Stomach (tissue), 9 donors: ENCODE results near the gene DUSP8. TPM values are rescaled to one million over a fixed set of nuclear protein-coding genes. Genes with fewer than 3 reads are reported as not detected.
A peak's percentile ranks its signal among the peaks of the same experiment; 100 is the strongest.

Experiments
- DNase-seq, 2 donors: peaks; one replicate each; pipeline versions ENCODE4 v3.0.0 to v3.0.0-alpha.2; 2013 to 2019
- H3K27ac ChIP-seq, 5 donors: fragments of 200-600 bp in 4 of 5; sonication (generic) in 4 of 5; one replicate each; pipeline ENCODE4 v1.5.1; 2013 to 2019; ENCODE audit warnings: mild to moderate bottlenecking in 1 of 5, moderate library complexity in 1 of 5
- H3K27me3 ChIP-seq, 3 donors: fragments of 200-600 bp; sonication (generic); one replicate each; pipeline ENCODE4 v1.5.1; 2017 to 2019; ENCODE audit warnings: mixed run types in 1 of 3
- H3K36me3 ChIP-seq, 4 donors: fragments of 200-600 bp; sonication (generic); 1 replicate in 3 of 4; 2 replicates in 1 of 4; pipeline ENCODE4 v1.5.1; 2016 to 2019
- H3K4me1 ChIP-seq, 4 donors: fragments of 200-600 bp; sonication (generic); one replicate each; pipeline ENCODE4 v1.5.1; 2016 to 2019
- H3K4me3 ChIP-seq, 4 donors: fragments of 200-600 bp; sonication (generic) in 3 of 4; one replicate each; pipeline ENCODE4 v1.5.1; 2016 to 2019; ENCODE audit warnings: mild to moderate bottlenecking in 1 of 4
- H3K9me3 ChIP-seq, 4 donors: fragments of 200-600 bp; sonication (generic); one replicate each; pipeline ENCODE4 v1.5.1; 2016 to 2019
- EP300 ChIP-seq: sonication (generic); formaldehyde crosslinking; IDR thresholded peaks from one replicate; pipeline ENCODE4 v1.6.1; 2017; ENCODE audit warnings: antibody characterized with exemption
- POLR2A ChIP-seq, 4 donors: fragments of 450-650 bp; IDR thresholded peaks; one replicate each; pipeline ENCODE4 v1.6.1; 2016; ENCODE audit warnings: antibody characterized with exemption in 4 of 4, control low read depth in 2 of 4, mild to moderate bottlenecking in 1 of 4, moderate library complexity in 1 of 4
- POLR2AphosphoS5 ChIP-seq, 3 donors: sonication (generic); formaldehyde crosslinking; IDR thresholded peaks; one replicate each; pipeline ENCODE4 v1.6.1; 2016; ENCODE audit warnings: antibody characterized with exemption in 3 of 3
- WGBS, 5 donors: extraction: QIAGEN DNeasy Blood & Tissue Kit in 3 of 5; methylation state at CpG; one replicate each; pipeline versions ENCODE4 v1.1.5 to v1.1.7; 2013 to 2018; 5-methylcytosine and 5-hydroxymethylcytosine counted together
- intact Hi-C: fragments of 100-400 bp; cut with DNase I; formaldehyde crosslinking; loops from one replicate; pipeline ENCODE4 v1.15.1; 2023; ENCODE audit warnings: low total_unique reads
- polyA plus RNA-seq, 3 donors: library from polyadenylated mRNA; stranded (reverse); fragments of 200-250 nt; gene quantifications; one replicate each; pipeline ENCODE4 v1.2.3, GENCODE V29; 2013
- total RNA-seq, 5 donors: library from RNA; depleted of rRNA; stranded (reverse); fragments of >200 nt; gene quantifications; one replicate each; pipeline versions ENCODE4 v1.1.0 to v1.2.3, GENCODE V29; 2014 to 2016
- TF ChIP-seq, protein P1 (sequence below), 7 experiments: fragments of 450-650 bp in 4 of 7; fragments of 200-600 bp in 3 of 7; sonication (generic) in 3 of 7; IDR thresholded peaks; one replicate each; pipeline ENCODE4 v1.5.1; 2016 to 2019; ENCODE audit warnings: antibody characterized with exemption in 7 of 7, control low read depth in 2 of 7, mild to moderate bottlenecking in 1 of 7
- donor health status: healthy with polysubstance abuse.
- donor health status: Bipolar disorder and iron deficiency.
- donor health status: healthy.

The DUSP8 gene
- total and polyA plus RNA-seq, 8 donors, result 0.58 to 31.6 (median 2.6) TPM

DNA sequence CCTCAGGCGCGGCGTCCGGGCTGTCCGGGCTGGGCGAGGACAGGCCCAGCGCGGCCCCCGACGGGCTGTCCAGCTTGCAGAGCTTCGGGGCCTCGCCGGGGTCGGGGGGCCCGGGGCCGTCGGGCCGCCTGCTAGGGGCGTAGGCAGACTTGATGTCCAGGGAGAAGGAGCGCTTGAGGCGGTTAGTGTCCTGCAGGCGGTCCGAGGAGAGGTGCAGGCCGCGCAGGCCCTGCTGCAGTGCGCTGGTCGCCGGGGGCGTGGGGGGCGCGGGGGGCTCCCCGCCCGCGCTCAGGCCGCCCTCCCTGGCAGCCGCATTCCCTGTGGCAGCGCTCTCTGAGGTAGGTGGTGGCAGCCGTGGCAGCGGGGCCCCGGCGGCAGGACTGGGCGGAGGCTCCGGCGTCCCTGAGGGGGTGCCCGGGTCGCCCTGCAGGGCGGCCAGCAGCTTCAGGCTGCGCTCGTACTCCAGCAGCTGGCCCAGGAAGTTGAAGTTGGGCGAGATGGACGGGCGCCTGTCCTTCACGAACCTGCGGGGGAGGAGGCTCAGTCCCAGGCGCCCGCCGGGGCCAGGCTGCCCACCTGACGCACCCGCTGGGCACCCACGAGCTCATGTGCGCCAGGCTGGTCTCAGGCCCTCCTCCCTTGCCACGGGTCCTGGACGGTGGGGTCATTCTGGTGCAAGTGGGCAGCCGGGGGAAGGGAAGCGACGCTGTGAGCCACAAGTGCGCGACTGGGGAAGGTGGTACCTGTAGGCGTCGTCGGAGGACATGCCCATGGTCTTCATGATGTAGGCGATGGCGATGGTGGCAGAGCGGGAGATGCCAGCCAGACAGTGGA, 14.8 kb downstream of the DUSP8 start:
- intact Hi-C loops, result no loop called here
- Histone ChIP-seq H3K27me3 (peaks cover 0 to 36% (median 0%) of the 10 kb centered on the region in 3 donors), H3K27ac (peak overlapping the region; percentile 2 to 94 (median 88)), H3K9me3 (no peaks in the 10 kb centered on the region), H3K4me1 (peaks cover 30 to 64% (median 44%) of the 10 kb centered on the region in 4 donors), H3K4me3 (no peak overlapping the region), H3K36me3 (peaks cover 0 to 30% (median 12%) of the 10 kb centered on the region in 4 donors)
- 86 to 94% (median 88%) methylated on average over 33 to 74 of the region's 74 CpGs for WGBS, 5 donors
- TF ChIP-seq POLR2AphosphoS5 (IDR thresholded peaks at IDR 0.05) (no peak), EP300 (no peak), POLR2A (IDR thresholded peaks at IDR 0.05) (no peak)
- TF ChIP-seq, protein P1, sequence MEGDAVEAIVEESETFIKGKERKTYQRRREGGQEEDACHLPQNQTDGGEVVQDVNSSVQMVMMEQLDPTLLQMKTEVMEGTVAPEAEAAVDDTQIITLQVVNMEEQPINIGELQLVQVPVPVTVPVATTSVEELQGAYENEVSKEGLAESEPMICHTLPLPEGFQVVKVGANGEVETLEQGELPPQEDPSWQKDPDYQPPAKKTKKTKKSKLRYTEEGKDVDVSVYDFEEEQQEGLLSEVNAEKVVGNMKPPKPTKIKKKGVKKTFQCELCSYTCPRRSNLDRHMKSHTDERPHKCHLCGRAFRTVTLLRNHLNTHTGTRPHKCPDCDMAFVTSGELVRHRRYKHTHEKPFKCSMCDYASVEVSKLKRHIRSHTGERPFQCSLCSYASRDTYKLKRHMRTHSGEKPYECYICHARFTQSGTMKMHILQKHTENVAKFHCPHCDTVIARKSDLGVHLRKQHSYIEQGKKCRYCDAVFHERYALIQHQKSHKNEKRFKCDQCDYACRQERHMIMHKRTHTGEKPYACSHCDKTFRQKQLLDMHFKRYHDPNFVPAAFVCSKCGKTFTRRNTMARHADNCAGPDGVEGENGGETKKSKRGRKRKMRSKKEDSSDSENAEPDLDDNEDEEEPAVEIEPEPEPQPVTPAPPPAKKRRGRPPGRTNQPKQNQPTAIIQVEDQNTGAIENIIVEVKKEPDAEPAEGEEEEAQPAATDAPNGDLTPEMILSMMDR (IDR thresholded peaks at IDR 0.05), result no peak
- peak in 1 of 2 donors; percentile 8 for DNase-seq

DNA sequence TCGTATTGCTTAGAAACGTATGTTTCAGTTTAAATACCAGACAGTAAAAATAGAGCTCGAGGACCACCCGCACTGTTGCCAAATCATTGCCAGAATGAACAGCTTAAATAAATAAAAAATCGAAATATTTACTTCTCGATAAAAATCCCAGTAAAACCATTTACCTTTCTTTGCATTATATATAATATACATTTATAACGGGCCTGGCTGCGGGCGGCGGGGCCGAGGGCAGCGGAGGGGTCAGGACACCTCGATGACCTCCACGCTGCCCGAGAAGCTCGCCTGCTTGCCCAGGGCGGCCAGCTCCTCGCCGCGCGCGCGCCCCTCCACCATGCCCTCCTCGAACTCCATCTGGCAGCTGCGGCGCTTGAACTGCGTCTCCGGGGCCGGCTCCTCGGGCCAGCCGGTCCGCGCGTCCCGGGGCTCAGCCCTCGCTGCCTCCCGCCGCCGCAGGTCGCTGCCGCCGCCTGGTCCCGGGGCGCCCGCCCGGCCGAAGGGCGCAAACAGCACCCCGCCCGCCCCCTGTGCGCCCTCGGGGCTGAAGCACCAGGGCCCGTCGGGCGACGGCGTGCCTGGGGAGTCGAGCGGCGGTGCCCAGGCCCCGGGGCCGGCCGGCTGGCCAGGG, 15.7 kb downstream of the DUSP8 start:
- Histone ChIP-seq H3K27me3 (peaks cover 0 to 40% (median 0%) of the 10 kb centered on the region in 3 donors), H3K9me3 (no peaks in the 10 kb centered on the region), H3K4me1 (peaks cover 30 to 64% (median 44%) of the 10 kb centered on the region in 4 donors), H3K27ac (peak overlapping the region in 1 of 5 donors; percentile 49), H3K36me3 (peaks cover 0 to 22% (median 9%) of the 10 kb centered on the region in 4 donors), H3K4me3 (no peak overlapping the region)
- WGBS, 5 donors, result 67 to 78% (median 76%) methylated on average over 21 to 63 of the region's 63 CpGs
- peak in 1 of 2 donors; percentile 20 for DNase-seq
- intact Hi-C loops, result no loop called here
- TF ChIP-seq EP300 (no peak), POLR2A (IDR thresholded peaks at IDR 0.05) (no peak)

DNA sequence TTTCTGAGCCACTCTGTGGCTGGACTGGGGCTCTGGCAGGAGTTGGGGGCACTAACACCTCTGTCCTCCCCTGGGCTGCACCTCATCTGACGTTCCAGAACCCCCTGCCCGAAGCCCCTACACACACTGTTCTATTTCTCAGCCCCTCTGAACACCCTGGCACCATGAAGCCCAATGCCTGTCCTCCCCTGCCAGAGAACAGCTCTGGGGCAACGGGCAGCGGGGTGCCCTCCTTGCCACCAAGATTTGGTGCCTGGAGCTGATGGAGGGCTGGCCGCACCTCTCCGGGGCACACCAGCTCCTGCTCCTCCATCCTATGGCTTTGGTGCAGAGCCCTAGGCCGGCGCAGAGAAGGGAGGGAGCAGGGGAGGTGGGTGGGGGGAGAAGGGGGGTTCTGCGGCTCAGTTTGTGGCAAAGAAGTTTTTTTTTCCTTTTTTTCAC, 16.3 kb downstream of the DUSP8 start:
- TF ChIP-seq EP300, result no peak
- TF ChIP-seq, protein P1 (IDR thresholded peaks at IDR 0.05), result no peak
- no peak for TF ChIP-seq POLR2A (IDR thresholded peaks at IDR 0.05)
- TF ChIP-seq POLR2AphosphoS5 (IDR thresholded peaks at IDR 0.05), result no peak
- DNase-seq, result no peak

DNA sequence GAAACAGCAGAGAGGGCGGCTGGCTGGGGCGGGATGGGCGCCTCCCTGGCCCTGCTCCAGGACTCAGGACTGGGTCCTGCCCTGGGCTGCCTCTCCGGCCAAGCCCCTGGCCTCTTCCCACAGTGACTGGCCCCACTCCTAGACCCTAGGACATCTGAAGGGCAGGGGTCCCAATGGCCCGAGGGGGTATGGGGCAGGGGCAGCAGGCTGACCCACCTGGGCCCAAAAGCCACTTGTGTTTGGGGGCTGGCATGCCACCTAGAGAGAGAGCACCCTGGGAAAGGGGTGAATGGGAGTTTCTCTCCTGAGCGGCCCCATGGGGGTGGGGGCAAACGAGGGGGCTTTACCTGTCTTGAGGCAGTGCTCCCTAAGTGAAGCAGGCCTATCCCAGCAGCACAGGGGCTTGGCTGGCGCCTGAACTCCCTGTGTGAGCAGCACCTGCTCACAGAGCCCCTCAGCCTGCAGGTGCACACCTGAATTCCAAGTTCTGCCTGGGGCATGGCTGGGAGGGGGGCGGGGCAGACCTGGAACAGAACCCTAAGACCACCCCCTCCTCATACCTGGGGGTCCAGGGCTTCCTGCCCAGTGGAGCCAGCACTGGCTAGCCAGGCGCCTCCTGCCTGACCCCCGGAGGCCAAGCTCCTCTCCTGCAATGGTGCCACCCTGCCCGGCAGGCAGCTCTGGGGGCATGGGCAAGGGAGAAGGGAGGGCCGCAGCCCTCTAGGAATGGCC, 16.9 kb downstream of the DUSP8 start:
- peak in 1 of 2 donors; percentile 21 for DNase-seq
- WGBS, 5 donors, result 52 to 74% (median 57%) methylated on average over 9 to 13 of the region's 13 CpGs

More for the DNA sequence above, 16.3 kb downstream of the DUSP8 start:
- H3K27ac ChIP-seq, result peak overlapping the region in 1 of 5 donors; percentile 49
- WGBS, 5 donors, result 82 to 91% (median 89%) methylated on average over 5 to 9 of the region's 9 CpGs
- H3K36me3 ChIP-seq, result peaks cover 0 to 15% (median 9%) of the 10 kb centered on the region in 4 donors
- peaks cover 30 to 64% (median 44%) of the 10 kb centered on the region in 4 donors for H3K4me1 ChIP-seq
- intact Hi-C loops, result no loop called here
- H3K9me3 ChIP-seq, result no peaks in the 10 kb centered on the region
- H3K27me3 ChIP-seq, result peaks cover 0 to 40% (median 0%) of the 10 kb centered on the region in 3 donors
- no peak overlapping the region for H3K4me3 ChIP-seq

More for the DNA sequence above, 16.9 kb downstream of the DUSP8 start:
- Histone ChIP-seq H3K4me3 (no peak overlapping the region), H3K27ac (peak overlapping the region in 1 of 5 donors; percentile 49), H3K4me1 (peaks cover 26 to 58% (median 42%) of the 10 kb centered on the region in 4 donors), H3K27me3 (peaks cover 0 to 40% (median 0%) of the 10 kb centered on the region in 3 donors), H3K9me3 (no peaks in the 10 kb centered on the region), H3K36me3 (peaks cover 0 to 10% (median 8%) of the 10 kb centered on the region in 4 donors)
- TF ChIP-seq POLR2AphosphoS5 (IDR thresholded peaks at IDR 0.05), result no peak
- TF ChIP-seq, protein P1 (IDR thresholded peaks at IDR 0.05), result no peak
- no peak for TF ChIP-seq POLR2A (IDR thresholded peaks at IDR 0.05)
- no peak for TF ChIP-seq EP300
- intact Hi-C loops, result no loop called here
